CD4-positive, alpha-beta T cell treated with Interleukin-10 for 1 hour (primary cell): ENCODE data around the gene CHRNA9.

Source experiments
- DNase-seq: peaks from one replicate; pipeline ENCODE4 v3.0.0-alpha.2; 2020

CHRNA9 gene

DNA sequence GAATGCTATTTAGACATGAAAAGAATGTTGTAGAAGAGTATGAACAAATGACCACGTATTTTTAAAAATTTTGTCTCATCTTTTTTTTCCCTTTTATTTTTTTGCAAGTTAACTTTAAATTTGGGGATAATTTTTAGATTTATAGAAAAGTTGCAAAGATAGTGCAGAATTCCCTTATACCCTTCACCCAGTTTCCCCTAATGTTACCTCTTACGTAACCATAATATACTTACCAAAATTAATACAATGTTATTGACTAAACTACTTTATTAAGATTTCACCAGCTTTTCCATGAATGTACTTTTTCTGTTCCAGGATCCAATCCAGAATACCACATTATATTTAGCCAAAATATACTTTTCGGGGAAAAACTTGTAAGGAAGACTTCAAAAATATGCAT, 12.3 kb downstream of the CHRNA9 start:
- no peak for DNase-seq

DNA sequence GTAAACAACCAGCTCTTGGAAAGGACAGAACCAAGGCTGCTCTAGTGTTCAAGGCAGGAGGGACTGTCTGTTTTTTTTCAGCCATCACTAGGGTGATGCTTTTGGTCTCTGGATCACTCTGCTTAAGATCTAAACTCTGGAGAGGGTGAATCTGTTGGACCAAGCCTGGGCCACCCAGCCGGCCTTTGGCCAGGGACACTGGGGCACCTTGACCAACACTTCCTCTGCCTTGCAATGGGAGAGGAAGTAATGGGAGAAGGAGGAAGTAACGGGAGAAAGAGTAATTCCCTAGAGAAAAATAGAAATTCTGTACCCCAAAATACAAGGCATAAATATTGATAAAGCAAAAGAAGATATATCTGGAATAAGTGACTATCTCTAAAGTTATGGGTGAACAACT, 12.9 kb downstream of the CHRNA9 start:
- no peak for DNase-seq

- DNase-seq = no peak
Observed at GRCh38 chr4:40349561-40350198, 14.5 kb downstream of the CHRNA9 start.

DNA sequence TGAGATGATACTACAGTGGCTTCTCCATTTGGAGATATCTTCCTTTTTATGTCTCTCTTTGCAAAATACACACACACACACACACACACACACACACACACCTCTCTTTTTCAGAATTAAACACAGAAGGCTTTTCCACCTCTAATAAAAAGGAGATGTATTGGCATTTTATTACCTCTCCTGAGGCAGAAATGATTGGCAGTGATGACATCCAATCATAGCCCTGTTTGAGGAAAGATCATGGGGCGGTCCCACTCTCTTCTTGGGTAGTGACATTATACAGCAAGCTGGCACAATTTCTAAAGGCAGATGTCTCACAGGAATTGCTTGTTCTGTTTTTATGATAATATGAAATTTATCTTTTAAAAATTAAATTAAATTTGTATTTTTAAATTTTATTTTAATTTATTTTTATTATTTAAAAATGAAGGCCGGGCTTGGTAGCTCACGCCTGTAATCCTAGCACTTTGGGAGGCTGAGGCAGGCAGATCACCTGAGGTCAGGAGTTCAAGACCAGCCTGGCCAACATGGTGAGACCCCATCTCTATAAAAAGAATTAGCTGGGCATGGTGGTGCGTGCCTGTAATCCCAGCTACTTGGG, 15.6 kb downstream of the CHRNA9 start:
- DNase-seq = no peak

- DNase-seq = no peak
Observed at GRCh38 chr4:40354158-40354557, 19.0 kb downstream of the CHRNA9 start.

DNA sequence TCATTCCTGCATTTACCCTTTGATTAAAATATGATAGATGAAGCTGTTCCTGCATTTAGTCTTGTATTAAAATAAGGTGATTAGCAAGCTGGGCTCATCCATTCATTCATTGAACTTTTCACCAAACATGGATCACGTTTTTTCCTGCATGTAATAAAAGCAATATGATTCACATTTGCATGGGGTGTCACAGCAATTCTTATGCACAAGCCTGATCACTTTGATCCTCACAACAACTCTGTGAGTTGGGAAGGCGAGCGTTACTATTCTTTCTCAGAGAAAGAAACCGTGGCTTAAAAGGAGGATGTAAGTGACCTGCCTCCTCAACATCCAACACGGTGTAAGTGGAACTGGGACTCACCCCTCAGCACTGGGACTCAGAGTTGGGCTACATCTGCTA, 20.0 kb downstream of the CHRNA9 start:
- no peak for DNase-seq

DNA sequence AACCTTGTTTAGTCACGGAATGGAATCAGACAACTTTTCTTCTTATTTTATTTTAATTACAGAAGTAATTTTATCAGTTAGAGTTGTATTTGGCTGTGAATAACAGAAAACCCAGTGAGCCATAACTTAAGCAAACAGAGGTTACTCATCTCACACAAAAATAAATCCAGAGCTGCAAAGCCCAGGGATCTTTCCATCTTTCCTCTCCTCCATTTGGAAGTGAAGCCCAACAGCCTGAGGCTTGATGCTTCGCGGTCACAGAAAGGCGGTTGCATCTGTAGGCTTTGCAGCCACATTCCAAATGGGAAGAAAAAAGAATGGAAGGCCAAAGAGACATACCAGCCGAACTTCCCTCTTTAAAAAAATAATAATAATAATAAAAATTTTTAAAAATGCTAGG, 22.6 kb downstream of the CHRNA9 start:
- DNase-seq = no peak

- DNase-seq = no peak
Observed at GRCh38 chr4:40361338-40361737, 26.2 kb downstream of the CHRNA9 start.

GRCh38 chr4:40363382-40363920, 28.3 kb downstream of the CHRNA9 start:
- no peak for DNase-seq

GRCh38 chr4:40363945-40364344, 28.8 kb downstream of the CHRNA9 start:
- no peak for DNase-seq

DNA sequence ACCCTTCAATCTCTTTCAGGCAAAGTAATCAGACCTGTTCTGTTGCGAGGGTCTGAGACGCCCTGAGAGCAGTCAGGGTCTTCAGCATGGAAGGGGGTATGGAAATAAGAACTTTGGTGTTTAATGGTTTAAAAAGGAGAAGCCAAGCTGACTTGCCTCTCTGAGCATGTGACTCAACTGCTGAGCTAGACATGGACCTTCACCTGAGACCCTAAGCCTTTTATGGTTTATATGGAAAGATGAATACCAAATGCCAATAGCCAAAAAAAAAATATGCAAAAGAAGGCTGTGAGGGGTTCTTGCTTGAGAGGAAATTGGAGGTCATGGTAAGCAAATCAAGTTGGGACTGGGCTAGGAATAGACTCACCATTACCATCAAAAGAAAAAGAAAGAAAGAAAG, 30.6 kb downstream of the CHRNA9 start:
- no peak for DNase-seq

GRCh38 chr4:40367451-40367850, 32.3 kb downstream of the CHRNA9 start:
- no peak for DNase-seq

- DNase-seq = no peak
Observed at GRCh38 chr4:40369437-40370274, 34.5 kb downstream of the CHRNA9 start.

DNA sequence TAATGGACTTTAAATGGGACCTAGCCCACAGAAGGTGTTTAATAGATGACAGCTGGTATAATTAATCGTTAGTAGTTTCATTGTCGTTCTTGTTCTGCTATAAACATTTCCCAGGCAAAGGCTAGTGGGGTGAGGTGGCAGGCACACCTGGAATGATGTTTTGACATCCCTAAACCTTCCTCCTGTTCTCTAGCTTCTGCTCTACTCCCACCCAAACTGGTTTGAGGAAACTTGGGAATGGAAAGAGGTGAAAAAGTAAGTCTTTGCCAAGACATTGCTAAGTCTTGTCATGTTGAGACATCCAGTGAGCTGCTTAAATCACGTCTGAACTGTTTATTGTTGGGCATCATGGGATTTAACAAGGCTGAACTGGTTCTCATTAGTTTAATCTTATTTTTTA, 37.5 kb downstream of the CHRNA9 start:
- DNase-seq = no peak

DNA sequence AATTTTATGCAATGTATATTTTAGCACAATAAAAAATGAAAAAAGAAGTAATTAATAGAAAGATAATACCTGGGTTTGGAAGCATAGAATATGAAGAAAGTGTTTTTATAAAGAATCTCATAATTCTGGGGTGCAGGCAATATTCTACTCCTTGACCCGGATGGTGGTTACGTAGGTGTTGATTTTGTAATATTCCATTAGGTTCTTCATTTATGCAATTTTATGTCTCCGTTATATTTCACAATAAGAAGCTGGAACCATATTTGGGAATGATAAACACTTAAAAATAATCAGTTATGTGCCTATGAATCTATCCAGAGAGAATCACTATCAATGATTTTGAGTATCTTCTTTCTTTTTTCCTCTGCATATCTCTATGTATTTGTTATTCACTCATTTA, 38.5 kb downstream of the CHRNA9 start:
- no peak for DNase-seq

GRCh38 chr4:40375095-40375494, 40.0 kb downstream of the CHRNA9 start:
- no peak for DNase-seq

GRCh38 chr4:40375620-40376019, 40.5 kb downstream of the CHRNA9 start:
- no peak for DNase-seq

DNA sequence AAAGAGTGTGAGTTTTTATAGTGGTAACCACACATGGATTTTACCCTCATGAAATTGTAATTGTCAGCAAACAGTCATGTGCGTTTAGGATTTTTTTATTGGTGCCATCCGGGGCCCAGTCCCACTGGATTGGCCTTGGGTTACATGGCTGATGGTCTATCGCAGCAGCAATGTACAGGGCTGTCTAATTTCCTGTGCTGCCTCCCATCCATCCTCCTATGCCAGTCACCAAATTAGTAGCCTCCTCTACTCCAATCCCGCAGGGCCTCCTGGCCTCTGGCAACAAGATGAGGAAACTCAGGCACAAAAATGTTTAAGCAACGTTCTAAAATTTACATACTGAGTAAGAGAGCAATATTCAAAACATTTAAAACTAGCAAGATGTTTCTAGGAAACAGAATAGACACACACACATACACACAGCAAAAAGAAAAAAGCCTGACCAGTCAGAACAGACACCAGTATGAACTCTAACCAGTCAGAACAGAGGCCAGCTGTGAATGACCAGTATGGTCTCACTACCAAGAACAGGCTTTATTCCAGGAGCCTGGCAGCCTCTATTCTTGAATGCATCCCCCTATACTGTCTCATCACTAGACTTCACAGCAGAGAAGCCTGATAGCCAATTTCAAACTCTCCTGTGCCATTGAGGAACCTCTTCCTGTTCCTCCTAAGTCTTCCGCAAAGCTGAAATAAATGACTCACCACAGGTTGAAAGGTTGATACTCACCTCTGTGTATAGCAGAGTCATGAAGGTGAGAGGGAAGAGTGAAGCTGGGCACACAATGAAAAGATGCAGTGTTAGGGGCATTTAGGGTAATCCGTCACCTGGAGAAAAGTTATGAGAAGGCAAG, 42.6 kb downstream of the CHRNA9 start:
- no peak for DNase-seq

DNA sequence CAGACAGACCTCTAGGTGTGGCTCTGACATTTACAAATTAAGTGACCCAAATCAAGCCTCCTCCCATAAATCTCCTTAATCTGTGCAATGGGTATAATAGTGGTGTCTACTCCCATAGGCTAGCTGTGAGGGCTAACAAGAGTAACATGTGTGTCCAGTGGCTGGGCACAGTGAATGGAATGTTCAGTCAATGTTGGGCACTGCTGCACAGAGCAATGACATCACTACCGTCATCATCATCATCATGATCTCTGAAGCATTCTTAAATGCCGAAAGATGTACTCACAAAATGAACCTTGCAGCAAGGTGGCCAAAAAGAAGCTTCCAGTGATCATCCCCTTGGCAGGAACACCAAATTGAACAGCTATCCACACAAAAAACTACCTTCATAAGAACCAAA, 43.5 kb downstream of the CHRNA9 start:
- no peak for DNase-seq

GRCh38 chr4:40379248-40379647, 44.1 kb downstream of the CHRNA9 start:
- no peak for DNase-seq

DNA sequence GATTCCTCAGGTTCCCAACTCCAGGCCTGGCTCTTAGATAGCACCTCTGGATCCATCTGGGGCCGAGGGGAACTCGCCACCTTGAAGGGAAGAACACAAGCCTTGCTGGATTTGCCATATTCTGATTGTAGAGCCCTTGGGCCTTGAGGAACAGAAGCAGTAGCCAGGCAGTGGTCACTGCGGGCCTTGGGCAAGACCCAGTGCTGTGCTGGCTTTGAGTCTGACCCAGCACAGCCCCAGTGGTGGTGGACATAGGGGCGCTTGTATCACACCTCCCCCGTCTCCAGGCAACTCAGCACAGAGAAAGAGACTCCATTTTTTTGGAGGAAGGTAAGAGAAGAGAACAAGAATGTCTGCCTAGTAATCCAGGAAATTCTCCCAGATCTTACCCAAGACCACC, 45.5 kb downstream of the CHRNA9 start:
- no peak for DNase-seq

DNA sequence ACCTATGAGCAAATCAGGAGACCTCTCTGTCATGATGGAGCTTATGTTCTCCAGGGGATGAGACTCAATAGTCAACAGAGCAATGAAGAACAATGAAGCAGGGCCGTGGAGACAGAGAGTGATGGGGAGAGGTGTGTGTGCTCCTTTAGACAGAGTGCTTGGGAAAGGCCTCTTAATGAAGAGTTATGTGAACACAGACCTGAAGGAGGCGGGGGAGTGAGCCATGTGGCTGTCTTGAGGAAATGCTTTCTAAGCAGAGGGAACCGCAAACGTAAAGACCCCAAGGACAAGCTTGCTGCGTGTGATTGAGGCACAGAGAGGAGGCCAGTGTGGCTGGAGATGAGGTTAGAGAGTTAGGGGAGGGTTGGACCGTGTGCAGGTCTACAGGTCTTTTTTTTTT, 53.1 kb downstream of the CHRNA9 start:
- no peak for DNase-seq

DNA sequence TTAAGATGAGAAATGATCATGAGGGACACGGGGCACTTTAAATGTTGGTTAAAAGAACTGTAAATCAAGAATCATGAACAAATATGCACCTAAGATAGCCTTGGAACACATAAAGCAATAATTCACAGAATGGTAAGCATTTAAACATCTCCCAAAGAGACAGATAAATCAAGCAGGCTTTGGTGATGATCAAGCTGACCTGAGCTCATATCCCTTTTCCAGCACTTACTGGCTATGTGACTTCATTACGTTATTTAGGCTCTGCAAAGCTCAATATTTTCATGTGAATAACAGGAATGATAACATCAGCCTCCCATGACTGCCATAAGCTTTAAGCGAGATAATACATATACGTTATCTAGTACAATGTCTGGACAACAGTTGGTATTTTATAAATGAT, 54.9 kb downstream of the CHRNA9 start:
- DNase-seq = no peak
